HG03095 (cell line): ENCODE data around the gene RNASE4.

ENCODE experiments used
- ATAC-seq: cut with Tn5 transposase; IDR thresholded peaks from one replicate; pipeline ENCODE4 v1.9.1; 2021; ENCODE audit warnings: moderate library complexity; ENCODE audit not compliant: unreplicated experiment

Gene RNASE4

DNA sequence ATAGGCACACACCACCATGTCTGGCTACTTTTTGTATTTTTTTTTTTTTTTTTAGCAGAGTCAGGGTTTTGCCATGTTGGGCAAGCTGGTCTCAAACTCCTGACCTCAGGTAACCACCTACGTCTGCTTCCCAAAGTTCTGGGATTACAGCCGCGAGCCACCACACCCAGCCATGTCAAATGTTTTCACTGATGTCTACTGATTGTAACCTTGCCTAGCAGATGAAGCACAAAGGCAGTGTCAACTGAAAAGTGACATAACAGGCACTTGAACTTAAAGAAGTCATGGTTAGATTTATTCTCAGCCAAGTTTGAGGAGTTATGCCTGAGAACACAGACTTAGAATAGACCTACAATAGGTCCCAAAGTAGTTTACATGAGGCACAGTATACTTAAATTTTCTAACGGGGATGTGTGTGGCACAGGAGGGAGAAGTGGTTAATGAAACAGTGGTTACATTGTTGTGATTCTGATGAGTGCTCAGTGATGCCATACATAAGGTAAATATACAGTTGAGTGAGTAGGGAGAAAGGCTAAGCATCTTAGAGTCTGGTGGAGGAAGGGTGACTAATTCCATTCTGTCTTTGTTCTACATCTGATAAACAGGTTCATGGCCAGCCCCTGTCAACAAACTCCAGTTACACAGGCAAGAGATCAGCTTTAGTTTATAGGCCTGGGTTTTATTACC, 12.6 kb upstream of the RNASE4 start:
- no peak for ATAC-seq

DNA sequence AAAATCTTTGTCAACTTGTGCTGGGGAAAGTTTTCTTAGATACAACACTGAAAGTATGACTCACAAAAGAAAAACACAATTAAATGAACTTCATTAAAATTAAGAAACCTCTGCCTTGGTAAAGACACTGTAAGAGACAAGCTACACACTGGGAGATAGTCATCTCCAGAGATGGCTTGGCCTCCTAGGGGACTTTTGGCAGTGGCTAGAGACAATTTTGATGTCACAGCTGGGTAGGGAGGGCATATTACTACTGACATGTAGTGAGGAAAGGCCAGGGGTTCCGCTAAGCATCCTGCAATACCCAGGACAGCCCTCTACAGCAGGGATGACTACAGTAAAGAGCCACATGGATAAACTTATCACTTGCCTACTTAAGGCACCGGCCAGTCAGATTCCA, 8.7 kb upstream of the RNASE4 start:
- ATAC-seq, result no peak

DNA sequence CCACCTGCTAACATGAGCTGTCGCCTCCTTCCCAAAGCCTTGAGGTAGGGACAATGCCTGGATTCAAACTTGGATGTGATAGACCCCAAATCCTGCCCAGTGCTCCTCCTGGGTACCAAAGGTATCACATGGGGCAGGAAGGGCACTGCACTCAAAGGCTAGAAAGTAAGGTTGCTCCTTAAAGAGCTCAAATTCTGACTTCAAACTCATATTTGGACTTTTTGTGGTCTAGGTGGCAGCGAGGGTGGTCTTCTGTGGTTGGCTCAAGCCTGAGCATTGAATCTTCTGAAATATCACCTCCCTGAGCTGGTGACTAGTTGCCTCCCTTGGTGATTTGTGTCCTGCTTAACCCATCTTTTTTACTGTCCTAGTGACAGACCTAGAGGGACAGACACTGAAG, 8.3 kb upstream of the RNASE4 start:
- no peak for ATAC-seq

DNA sequence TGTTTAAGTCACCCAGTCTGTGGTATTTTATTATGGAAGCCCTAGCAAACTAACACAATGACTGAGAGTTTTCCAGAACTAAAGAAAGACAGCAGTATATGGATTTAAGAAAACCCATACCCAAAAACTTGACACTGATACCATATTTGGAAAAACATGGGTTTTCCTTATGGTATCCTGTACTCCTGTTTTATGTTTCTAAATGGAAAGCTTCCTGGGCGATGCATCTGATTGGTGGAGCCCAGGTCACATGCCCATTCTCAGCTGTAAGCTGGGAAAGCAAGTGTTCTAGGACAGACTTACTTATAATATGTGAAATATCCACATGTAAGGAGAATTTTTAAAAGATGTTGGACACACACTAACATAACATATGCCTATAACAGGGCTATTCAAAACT, 4.5 kb upstream of the RNASE4 start:
- ATAC-seq, result no peak

DNA sequence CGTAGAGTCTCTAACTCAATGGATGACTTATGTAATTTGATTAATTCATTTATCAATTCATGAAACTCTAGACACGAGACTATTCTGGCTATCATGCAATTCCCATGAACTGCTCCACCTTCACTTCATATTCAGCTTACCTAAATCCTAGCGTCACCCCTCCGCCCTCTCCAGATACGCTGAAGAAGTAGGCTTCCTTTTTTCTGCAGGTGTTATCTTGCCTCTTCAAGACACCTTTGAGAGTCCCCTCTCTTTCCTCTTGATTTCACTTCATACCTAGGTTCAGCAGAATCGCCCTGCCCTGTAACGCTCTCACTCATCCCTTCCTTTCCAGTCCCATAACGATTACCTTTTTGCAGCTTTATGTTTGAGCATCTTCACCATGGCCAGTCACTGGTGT, 4.0 kb upstream of the RNASE4 start:
- ATAC-seq, result no peak

DNA sequence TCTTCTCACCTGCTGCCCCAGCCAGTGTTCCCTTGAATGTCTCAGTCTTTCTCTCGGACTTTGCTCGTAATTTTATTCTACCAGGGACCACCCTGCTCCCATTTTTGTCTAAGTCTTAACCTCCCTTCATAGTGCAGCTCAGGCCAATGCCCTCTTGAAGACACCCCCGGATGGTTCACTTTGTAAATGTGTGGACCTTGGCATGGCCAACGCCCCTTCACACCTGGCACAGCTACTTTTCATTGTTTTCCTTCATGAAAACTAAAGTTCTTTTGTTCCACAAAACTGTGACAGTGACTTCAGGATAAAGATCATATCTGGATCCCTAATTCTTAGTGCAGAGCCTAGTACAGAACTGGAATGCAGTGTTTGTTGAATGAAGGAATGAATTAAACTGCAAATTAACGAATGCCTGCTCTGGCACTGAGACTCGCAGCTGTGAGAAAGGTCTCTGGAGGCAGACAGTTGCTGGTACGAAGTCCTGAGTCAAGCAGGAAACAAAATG, 3.5 kb upstream of the RNASE4 start:
- ATAC-seq, result peak; percentile 29

DNA sequence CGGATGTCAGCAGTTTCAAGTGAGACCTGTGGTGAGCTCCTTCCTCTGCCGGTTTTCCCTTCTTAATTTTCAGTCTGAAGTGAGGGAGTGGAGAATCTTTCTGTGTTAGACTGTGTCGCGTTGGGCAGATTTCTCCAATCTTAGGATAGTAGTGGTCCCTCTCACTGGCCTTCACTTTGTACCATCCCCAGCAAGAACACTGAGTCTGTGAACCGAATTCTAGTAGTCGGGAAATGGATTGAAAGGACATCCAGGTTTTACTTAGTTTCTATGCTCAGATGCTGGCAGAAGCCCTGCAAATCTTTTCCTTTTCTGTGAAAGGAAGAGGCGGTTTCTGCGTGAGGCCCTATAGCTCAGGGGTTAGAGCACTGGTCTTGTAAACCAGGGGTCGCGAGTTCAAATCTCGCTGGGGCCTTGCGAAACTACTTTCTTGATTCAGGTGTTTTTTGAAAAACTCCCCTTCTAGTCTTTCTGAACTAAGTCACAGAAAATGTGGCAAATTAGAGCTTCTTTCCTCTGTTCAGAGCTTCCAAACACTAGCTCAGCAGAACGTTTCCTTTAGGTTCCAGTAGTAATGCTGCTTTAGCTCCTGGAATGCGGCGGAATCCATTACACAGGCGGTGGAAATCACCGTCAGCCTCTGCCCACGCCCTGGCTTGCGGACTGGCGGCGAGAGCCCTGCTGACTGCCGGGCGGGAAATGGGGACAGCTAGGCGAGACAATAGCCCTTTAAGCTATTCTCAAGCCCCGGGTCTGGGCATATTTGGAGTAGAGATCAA, 2.8 kb upstream of the RNASE4 start:
- peak; percentile 19 for ATAC-seq

DNA sequence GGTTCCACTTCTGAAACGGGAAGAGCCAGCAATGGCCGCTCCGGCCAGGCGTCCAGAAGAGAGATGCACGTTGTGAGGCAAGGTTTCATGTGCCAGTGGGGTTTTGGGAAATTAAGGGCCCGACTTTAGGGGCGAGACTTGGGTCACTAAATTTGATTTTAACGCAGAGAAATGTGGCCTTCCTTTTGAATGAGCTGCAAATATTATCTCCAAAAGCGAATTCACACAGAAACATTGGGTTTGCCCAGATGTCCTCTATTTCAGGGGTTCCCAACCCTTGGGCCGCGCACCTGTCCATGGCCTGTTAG, 2.3 kb upstream of the RNASE4 start:
- no peak for ATAC-seq

DNA sequence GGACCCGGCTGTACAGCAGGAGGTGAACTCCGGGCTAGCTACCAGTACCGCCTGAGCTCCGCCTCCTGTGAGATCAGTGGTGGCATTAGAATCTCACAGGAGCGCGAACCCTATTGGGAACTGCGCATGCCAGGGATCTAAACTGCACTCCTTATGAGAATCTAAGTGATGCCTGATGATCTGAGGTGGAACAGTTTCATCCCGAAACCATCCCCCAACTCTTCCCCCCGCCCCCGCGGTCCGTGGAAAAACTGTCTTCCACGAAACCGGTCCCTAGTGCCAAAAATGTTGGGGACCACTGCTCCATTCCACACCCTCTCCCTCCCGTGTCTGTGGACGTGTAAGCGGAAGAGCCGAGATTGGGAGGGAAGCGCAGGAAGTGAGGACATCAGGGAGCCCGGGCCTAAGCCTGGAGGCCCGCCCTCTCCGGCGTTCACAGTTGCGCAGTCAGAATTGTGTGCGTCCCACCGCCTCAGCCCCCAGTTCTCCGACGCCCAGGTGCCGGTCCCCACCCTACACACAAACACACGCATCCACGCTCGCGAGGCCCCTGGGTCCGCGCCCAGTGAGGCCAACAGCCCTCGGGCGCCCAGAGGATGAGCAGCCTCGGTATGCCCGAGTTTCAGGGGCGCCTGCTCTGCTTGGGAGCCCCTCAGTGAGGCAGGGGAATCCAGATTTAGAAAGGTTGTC, 1.8 kb upstream of the RNASE4 start:
- ATAC-seq, result peak; percentile 45

DNA sequence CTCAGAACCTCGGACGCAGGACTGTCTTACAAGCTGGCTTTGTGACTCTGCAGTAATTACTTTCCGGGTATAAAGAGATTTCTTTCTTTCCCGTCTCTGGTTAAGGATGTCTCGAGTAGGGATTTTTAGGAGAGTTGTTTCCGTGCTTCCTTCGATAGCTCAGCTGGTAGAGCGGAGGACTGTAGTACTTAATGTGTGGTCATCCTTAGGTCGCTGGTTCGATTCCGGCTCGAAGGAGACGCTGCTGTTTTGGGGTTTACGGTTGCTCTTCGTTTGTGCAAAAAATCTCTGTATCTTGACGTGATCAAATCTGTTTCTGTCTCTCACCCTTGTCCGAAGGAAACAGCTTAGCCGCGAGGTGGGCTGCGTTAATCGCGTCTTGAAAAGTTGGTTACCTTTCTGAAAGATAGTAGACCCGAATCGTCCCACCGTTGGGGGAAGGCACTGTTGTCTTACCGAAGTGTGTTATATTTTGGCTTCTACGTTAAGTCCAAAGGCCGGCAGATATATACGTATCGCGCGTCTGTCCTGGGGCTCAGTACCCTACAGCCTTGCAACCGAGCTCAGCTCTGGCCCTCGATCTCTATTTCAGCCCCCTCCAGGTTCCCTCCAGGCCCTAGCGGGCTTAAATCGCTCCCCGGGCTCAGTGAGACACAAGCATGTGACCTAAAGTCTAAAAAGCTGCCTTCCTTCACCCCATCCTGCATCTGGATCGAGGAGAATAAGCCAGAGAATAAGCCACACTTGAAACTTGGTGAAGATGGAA, 1.1 kb upstream of the RNASE4 start:
- peak; percentile 24 for ATAC-seq

DNA sequence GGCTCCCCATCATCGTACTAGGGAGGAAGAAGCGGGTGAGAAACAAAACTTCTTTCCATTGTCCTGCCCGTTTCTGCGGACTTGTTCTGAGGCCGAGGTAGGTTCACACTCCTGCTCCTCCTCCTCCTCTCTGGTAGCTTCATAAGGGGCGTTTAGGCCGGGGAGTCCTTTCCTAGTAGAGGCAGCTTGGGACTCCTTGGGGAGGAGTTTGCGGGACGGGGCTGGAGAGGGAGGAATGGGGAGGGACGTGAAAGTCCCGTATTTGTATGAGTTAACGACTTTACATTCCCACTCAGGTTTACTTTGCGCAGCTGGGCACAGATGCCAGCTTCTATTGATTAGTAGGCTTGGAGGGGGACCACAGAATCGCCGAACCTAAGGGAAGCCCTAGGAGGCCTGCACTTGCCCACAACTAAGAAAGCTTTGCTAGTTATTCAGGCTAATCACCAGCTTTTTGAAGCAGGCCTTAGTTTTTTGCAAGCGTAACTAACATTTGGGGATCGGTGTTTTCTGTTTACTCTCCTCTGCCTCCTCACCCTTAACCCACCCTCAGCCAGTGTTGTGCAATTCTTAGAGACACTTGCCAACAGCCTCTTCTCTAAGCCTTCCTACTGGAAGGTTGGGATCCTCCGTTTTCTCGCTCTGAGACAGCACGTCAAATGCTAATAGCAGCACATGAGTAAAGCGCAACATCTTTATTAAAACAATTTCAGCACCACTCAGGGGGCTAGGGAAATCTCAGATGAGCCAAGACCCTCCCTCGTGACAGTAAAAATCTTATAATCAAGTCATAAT, 499 bp downstream of the RNASE4 start:
- ATAC-seq, result no peak

DNA sequence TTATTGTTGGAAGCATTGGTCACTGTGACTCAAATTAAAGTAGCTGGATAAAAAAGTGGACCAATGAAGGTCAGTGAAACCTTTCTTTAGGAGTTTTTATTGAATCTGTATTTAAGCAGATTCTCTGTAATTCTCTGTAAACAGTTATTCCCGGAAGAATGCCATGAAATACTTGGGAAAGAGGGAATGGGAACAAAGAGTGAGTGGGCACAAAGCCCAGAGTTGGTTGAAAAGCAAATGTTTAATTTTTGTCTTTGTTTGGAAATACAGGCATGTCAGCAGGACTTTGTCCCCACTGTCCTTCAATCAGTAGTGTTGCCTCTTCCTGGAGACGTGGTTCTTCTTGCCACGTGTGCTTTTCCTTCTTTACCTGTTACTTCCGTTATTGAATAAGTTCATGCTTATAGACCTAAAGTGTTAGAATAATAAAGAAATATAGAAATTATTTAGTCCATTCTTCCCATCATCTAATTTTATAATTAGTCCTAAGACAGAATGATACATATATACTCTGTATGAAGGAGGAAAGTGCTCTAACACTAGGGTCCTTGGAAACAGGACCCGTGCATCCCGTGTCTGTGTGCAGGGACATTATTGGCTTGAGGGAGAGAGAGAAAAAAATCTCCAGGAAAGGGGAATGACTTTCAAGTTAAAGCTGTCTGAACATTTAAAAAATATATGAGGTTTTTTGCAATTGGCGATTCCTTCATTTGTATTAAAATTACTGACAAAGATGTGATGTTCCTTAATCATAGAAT, 2.2 kb downstream of the RNASE4 start:
- ATAC-seq, result no peak

DNA sequence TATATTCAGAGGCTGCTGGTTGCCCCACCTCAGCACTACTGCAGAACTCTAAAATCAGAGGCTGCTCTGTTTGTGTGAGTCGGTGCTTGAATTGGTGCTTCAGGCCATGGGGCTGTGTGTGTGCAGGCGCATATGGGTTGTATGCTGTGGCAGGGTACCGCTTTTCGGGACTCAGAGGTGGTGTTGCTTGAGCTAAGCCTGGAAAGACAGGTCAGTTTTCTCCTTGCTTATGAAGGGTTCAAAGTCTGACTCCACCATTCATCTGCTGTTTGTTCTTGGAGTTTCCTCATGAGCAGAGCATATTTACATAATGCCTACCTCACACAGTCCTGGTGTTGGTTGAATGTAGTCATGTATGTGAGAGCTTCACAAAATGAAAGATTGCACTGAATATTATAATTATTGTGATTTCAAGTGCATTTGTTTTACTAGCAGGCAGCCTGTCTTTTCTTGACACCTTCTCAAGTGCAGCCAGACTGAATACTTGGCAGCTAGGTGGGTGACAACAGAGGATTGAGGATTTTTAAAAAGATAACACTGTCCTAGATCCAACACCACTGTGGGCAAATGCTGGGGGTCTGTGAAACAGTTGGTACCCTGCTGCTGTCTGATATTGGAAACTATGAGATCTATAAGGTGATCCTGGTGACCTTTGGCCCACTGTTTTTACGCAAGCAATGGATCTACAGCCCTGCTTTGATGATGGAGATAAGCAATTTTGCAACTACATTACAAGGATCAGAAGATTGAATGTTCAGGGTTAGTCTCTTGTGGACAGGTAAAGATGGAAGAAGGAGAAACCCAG, 3.2 kb downstream of the RNASE4 start:
- no peak for ATAC-seq

DNA sequence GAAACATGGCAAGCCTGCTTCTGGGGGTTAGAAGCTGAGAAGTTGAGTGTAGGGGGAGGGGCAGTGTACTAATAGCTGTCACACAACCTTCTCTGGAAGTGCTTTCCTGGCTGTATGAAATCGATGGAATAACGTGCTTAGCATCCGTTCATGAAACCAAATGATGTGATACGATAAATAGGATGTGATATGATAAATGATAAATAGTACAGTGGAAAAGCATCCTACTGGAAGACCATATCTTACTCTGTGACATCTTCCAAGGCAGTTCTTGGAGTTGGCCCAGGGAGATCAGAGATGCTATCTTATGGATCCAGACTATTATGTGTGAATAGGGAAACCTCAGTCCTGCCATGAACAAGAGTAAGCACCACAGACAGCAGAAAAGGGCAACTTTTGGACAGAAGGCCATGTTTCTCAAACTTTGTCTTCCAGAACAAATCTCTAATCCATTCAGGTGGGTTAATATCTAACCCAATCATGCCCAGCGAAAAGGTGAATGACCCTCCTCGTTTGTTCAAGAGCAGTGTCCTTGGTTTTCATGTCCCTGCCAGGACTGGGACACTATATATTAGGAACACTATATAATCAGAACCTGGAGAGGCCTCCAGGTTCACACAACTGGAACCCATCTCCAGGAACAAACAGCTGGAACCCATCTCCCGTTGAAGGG, 3.9 kb downstream of the RNASE4 start, which contains the start of gene ANG:
TSS of gene ANG (plus strand) at position 598 of the 673 bp plus-strand sequence. CDS start 4,801 bp downstream, outside the sequence.
- ATAC-seq, result no peak

DNA sequence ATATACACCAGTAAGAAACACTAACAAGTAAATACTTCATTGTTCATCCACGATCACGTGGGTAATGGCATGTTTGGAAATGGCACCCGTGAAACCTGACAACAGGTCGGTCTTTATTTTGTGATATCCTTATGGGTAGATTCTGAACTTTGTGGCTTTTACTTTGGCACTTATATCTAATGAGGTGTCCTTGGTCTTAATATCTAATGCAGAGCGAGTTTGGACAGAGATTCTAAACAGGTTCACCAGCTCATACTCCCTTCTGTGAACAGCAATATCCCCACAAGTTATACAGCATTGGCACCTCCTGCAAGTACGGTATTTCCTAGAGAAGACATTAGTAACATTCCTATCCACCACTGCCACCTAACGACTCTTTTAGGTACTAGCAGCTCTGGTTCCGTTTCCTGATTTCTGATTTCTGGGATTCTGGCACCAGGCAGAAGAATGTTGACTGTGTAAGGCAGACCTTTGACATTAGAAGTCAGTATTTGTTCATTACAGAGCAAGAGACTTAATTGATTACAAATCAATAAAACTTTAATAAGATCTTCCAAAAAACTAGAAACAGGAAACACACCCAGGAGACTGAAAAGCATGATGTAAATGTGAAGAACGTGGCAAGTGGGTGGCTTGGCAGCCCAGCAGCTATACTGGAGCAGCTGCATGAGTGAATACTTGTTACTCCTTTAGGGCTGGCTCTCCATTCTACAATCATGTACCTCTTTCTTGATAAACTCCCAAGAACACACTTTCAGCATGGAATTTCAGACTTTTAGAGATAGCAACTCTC, 6.7 kb downstream of the RNASE4 start:
- no peak for ATAC-seq

DNA sequence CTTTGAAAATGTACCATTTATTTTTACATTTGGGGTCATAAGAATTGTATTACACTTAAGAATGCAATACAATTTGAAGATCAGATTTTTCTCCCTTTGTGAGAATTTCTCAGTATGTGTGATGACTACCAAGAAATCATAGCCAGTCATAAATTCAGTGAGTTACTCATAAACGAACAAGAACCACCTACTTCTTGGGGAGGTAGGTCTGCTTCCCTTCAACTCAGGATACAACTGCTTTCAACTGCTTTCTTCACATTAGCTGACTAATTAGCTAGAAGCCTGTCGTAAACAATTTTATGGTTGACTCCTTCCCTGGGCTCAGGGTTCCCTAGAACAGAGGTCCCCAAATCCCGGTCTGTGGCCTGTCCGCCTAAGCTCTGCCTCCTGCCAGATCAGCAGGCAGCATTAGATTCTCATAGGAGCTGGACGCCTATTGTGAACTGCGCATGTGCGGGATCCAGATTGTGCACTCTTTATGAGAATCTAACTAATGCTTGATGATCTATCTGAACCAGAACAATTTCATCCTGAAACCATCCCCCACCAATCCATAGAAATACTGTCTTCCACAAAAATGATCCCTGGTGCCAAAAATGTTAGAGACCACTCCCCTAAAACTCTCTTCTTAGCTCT, 7.9 kb downstream of the RNASE4 start:
- ATAC-seq, result no peak

DNA sequence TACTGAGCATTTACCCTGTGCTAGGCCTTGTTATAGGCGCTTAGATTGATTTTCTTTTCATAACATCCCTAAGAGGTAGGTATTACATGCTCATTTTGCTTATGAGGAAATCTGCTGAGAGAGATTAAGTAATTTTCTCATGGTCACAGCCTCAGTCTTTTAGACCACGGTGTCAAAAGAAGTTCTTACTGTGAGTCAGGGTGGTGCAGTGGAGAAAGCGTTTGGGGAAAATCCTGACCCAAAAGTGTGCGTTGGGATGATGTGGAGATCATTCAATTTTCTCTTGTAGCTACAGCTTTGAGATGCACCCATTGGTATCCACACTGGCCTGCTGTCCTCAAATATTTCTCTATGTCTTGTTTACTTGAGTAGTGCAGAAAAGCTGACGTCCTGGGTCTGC, 12.4 kb downstream of the RNASE4 start:
- ATAC-seq, result no peak
